Measurements from ENCODE around the gene PNPLA3. TPM values are rescaled to one million over a fixed set of nuclear protein-coding genes. Genes with fewer than 3 reads are reported as not detected.
A peak's percentile ranks its signal among the peaks of the same experiment; 100 is the strongest.

PNPLA3 gene
- polyA plus RNA-seq, 1 of the 3 experiments (the other 2 are of a cell fraction), result 3.2 TPM

DNA sequence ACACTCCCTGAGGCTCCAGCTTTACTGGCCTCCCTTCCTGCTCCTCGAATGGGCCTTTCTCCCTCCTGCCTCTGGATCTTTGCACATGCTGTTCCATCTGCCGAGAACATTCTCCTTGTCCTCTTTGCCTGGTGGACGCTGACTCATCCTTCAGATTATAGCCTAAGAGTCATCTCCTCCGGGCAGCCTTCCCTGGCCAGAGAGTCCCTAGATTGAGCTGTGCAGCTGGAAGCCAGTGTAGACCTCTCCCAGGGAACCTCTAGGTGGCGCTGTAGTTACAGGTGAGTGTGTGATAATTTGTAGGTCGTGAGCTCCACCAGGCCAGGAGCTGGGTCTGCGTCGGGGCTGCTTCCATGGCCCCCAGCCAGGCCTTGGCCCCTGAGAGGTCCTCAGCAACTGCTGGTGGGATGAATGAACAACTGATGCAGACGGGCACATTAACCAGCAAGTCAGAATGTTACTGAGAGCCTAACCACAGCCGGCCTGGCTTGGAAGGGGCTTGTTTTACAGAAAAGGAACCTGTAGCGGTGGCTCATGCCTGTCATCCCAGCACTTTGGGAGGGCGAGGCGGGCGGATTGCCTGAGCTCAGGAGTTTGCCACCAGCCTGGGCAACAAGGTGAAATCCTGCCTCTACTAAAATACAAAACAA is 40.5 kb upstream of the PNPLA3 start:
- Histone ChIP-seq H4K20me1 (ENCODE audit: insufficient read depth) (no peaks in the 10 kb centered on the region), H3K36me3 (replicated peaks in 1 of 2; ENCODE audit: control insufficient read depth in 1 of 2, insufficient read depth in 2 of 2, low read length in 1 of 2) (no peaks in the 10 kb centered on the region), H3K4me1 (ENCODE audit: control insufficient read depth in 1 of 2, insufficient read depth in 2 of 2, low read depth in 1 of 2, low read length in 1 of 2) (no peaks in the 10 kb centered on the region), H3K27ac (ENCODE audit: low read depth in 2 of 2, low read length in 1 of 2) (no peak overlapping the region), H3K4me2 (no peak overlapping the region), H3K27me3 (ENCODE audit: insufficient read depth) (no peaks in the 10 kb centered on the region; the same call in 1 of the 2 replicates), H3K4me3 (ENCODE audit: low read depth in 2 of 2, low read length in 1 of 2) (no peak overlapping the region; a peak in 1 of 4 replicates), H3K9me3 (no peaks in the 10 kb centered on the region), H3K79me2 (ENCODE audit: insufficient read depth) (no peaks in the 10 kb centered on the region), H3F3A (replicated peaks; ENCODE audit: insufficient read depth) (no peaks in the 10 kb centered on the region), H3K9ac (no peak overlapping the region), H3K9me2 (no peaks in the 10 kb centered on the region), H2AFZ (ENCODE audit: low read depth) (no peak overlapping the region)
- ChIA-PET CTCF (interaction anchor here (0.6 to 2.2 kb wide), 20 partner anchors 10 to 496 kb away, joined by 3 to 21 read pairs (median 3); partner anchors contain the start of gene SAMM50), POLR2A (no interaction called here)
- TF ChIP-seq SMC3 (IDR thresholded peaks at IDR 0.05; ENCODE audit: low read depth, low read length), result peak; percentile 16; the same call in 1 of the 2 replicates
- no peak for TF ChIP-seq EP300 (IDR thresholded peaks at IDR 0.05; ENCODE audit: borderline replicate concordance in 1 of 2, low read depth in 1 of 2, low read length in 1 of 2)
- no peak for TF ChIP-seq CHD2 (IDR thresholded peaks at IDR 0.05; ENCODE audit: low read length, partially characterized antibody)
- no peak for TF ChIP-seq MXI1 (IDR thresholded peaks at IDR 0.05; ENCODE audit: low read depth, low read length)
- peak; percentile 14; the same call in 1 of the 2 replicates for TF ChIP-seq FOSL2 (IDR thresholded peaks at IDR 0.05; ENCODE audit: borderline replicate concordance, low read depth)
- TF ChIP-seq, protein P1, sequence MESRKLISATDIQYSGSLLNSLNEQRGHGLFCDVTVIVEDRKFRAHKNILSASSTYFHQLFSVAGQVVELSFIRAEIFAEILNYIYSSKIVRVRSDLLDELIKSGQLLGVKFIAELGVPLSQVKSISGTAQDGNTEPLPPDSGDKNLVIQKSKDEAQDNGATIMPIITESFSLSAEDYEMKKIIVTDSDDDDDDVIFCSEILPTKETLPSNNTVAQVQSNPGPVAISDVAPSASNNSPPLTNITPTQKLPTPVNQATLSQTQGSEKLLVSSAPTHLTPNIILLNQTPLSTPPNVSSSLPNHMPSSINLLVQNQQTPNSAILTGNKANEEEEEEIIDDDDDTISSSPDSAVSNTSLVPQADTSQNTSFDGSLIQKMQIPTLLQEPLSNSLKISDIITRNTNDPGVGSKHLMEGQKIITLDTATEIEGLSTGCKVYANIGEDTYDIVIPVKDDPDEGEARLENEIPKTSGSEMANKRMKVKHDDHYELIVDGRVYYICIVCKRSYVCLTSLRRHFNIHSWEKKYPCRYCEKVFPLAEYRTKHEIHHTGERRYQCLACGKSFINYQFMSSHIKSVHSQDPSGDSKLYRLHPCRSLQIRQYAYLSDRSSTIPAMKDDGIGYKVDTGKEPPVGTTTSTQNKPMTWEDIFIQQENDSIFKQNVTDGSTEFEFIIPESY (IDR thresholded peaks at IDR 0.05; ENCODE audit: borderline replicate concordance, low read depth), result no peak
- TF ChIP-seq, protein P2, sequence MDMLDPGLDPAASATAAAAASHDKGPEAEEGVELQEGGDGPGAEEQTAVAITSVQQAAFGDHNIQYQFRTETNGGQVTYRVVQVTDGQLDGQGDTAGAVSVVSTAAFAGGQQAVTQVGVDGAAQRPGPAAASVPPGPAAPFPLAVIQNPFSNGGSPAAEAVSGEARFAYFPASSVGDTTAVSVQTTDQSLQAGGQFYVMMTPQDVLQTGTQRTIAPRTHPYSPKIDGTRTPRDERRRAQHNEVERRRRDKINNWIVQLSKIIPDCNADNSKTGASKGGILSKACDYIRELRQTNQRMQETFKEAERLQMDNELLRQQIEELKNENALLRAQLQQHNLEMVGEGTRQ (IDR thresholded peaks at IDR 0.05; ENCODE audit: borderline replicate concordance, low read depth, low read length), result no peak
- TF ChIP-seq GATA2 (CRISPR knock-in tag; IDR thresholded peaks at IDR 0.05), result no peak
- TF ChIP-seq, protein P3, sequence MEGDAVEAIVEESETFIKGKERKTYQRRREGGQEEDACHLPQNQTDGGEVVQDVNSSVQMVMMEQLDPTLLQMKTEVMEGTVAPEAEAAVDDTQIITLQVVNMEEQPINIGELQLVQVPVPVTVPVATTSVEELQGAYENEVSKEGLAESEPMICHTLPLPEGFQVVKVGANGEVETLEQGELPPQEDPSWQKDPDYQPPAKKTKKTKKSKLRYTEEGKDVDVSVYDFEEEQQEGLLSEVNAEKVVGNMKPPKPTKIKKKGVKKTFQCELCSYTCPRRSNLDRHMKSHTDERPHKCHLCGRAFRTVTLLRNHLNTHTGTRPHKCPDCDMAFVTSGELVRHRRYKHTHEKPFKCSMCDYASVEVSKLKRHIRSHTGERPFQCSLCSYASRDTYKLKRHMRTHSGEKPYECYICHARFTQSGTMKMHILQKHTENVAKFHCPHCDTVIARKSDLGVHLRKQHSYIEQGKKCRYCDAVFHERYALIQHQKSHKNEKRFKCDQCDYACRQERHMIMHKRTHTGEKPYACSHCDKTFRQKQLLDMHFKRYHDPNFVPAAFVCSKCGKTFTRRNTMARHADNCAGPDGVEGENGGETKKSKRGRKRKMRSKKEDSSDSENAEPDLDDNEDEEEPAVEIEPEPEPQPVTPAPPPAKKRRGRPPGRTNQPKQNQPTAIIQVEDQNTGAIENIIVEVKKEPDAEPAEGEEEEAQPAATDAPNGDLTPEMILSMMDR (IDR thresholded peaks at IDR 0.05), result peak; percentile 57
- TF ChIP-seq, protein P4, sequence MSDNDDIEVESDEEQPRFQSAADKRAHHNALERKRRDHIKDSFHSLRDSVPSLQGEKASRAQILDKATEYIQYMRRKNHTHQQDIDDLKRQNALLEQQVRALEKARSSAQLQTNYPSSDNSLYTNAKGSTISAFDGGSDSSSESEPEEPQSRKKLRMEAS (IDR thresholded peaks at IDR 0.05; ENCODE audit: low read depth), result no peak
- TF ChIP-seq RCOR1 (IDR thresholded peaks at IDR 0.05; ENCODE audit: low read length), result no peak
- no peak for TF ChIP-seq POLR2AphosphoS5 (IDR thresholded peaks at IDR 0.05; ENCODE audit: low read depth, low read length)
- TF ChIP-seq TAF1 (IDR thresholded peaks at IDR 0.05; ENCODE audit: borderline replicate concordance, low read depth, low read length), result no peak
- TF ChIP-seq, protein P5, sequence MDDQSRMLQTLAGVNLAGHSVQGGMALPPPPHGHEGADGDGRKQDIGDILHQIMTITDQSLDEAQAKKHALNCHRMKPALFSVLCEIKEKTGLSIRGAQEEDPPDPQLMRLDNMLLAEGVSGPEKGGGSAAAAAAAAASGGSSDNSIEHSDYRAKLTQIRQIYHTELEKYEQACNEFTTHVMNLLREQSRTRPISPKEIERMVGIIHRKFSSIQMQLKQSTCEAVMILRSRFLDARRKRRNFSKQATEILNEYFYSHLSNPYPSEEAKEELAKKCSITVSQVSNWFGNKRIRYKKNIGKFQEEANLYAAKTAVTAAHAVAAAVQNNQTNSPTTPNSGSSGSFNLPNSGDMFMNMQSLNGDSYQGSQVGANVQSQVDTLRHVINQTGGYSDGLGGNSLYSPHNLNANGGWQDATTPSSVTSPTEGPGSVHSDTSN (IDR thresholded peaks at IDR 0.05), result no peak
- no peak for TF ChIP-seq TEAD4 (IDR thresholded peaks at IDR 0.05; ENCODE audit: borderline replicate concordance, insufficient read depth)
- no peak for TF ChIP-seq FOXM1 (IDR thresholded peaks at IDR 0.05; ENCODE audit: low read depth)
- no peak for TF ChIP-seq RFX5 (IDR thresholded peaks at IDR 0.05; ENCODE audit: low read length)
- no peak for TF ChIP-seq EZH2phosphoT487 (IDR thresholded peaks at IDR 0.05; ENCODE audit: borderline replicate concordance, low read depth)
- no peak for TF ChIP-seq SIN3A (IDR thresholded peaks at IDR 0.05; ENCODE audit: borderline replicate concordance, low read depth, low read length)
- TF ChIP-seq RAD21 (IDR thresholded peaks at IDR 0.05; ENCODE audit: low read length), result peak; percentile 48
- TF ChIP-seq NRF1 (IDR thresholded peaks at IDR 0.05; ENCODE audit: low read depth, low read length), result no peak
- WGBS (ENCODE audit: low lambda C conversion rate), result 24% methylated on average over 4 of the region's 14 CpGs
- peak; percentile 74 for DNase-seq

All from SK-N-SH (cell line).